Stimulated activated CD8-positive, alpha-beta memory T cell treated with anti-CD3 and anti-CD28 coated beads, Interleukin-7, amount 100 ng/mL, for 48 hours (primary cell): ENCODE data around the gene PTPRN2.
"Not testable (repeated sequence)": the region's sequence is repeated elsewhere in the genome, so short reads cannot be mapped to it uniquely, and the experiment has no call there.

ENCODE experiments used
- DNase-seq, 2 donors: peaks; one replicate each; pipeline ENCODE4 v3.0.0-alpha.2; 2020; ENCODE audit warnings: low read depth in 1 of 2; ENCODE audit errors: extremely low read depth in 1 of 2

The PTPRN2 gene

DNA sequence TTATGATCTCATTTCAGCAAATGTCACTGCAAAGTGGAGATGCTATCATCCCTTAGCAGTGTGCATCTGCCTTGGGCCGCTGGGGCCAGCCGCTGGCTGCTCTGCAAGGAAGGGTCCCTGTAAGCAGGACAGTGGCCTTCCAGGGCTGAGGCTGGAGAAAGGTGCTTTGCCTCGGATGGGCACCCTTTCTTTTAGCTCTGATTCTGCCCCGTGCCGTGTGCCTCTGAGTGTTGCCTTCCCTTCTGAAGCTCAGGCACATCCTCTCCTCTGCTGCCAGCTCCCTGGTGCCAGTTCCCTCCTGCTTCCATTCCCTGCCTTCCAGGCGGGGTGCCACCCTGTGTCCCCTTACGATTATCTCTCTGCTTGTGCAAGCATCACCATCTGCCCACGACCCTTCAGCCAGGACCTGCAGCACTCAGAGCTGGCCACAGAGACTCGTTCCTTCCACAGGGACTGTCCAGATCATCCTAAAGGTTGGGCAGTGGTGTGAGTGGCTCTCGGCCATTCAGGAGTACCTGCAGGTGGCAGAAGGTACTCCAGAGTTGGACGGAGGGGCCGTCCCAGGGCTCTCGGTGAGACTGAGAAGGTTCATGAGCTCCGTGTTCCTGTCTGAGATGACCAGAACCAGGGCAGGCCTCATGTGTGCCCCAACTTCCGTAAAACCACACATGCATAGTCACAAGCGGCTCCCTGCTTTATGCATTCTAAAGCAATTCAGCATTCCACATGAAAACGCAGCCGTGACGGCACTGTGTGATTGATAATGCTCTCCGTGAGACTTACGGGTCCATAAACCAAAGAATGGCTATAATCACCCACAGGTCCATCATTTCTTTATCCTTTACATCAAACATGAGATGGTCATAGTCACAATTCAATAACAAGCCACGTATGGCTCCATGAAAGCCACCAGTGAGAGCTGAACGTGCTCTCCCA lies 879.4 kb downstream of the PTPRN2 start:
- no peak for DNase-seq

DNA sequence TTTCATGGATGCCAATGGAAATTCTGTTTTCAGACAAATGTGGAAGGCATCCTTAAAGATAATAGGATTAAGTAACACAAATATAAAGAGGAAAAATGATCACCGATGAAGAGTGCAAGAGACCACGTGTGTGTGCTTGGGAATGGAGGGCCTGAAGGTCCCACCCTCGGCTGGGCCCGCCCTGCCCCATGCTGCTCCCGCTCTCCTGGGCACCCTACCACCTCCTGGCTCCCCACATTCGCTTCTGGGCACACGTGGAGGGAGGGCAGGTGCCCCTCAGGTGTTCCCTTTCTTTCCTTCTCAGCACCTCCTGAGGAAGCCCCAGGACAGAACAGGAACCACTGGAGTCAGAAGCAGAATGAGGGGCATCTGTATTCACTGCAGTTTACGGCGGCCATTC lies 883.3 kb downstream of the PTPRN2 start:
- DNase-seq = no peak

DNA sequence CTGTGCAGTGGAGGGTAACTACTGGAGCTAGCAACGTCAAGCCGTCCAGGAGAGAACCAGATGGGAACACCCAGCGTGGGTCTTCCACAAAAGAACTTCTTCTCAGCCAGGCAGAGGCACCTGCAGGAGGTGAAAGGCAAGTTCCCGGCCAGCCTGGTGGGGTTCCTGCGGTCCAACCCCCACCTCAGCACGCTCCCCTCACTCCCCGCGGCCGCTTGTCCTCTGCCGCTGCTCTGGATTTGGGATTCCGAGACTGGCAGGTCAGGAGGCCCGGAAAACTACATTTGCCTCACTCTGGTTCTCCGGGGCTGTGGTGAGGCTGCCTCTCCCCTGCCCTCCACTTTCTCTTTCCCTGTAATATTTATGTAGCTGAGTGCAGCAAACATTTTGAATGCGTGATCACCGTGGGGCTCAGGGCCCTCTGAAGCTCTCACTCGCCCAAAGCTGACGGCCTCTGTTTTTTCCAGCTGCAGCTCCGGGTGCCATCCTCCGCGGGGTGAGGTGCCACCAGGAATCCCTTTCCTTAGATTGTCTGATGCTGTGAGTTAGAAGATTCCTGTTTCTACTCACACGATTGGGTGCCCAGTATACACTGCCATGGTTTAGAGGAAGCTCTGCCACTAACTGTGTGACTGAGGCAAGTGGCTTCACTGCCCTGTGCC lies 884.0 kb downstream of the PTPRN2 start:
- DNase-seq = no peak

DNA sequence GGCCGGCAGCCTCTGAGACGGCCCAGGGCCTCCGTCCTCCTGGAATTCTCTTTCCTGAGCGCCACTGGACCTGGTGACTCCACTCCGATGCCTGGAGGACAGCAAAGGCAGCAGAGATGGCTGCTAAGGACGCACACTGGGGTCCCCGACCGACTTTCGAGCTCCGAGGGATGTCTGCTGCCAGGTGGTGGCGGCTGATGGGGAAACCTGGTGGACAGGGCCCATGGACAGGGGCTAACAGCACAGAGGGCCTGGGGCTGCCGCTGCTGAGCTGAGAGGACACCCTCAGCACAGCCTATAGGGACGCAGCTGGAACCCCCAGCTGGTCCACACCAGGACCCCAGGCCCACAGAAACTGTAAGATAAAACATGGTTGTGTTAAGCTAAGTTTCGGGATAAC lies 884.5 kb downstream of the PTPRN2 start:
- no peak for DNase-seq

DNA sequence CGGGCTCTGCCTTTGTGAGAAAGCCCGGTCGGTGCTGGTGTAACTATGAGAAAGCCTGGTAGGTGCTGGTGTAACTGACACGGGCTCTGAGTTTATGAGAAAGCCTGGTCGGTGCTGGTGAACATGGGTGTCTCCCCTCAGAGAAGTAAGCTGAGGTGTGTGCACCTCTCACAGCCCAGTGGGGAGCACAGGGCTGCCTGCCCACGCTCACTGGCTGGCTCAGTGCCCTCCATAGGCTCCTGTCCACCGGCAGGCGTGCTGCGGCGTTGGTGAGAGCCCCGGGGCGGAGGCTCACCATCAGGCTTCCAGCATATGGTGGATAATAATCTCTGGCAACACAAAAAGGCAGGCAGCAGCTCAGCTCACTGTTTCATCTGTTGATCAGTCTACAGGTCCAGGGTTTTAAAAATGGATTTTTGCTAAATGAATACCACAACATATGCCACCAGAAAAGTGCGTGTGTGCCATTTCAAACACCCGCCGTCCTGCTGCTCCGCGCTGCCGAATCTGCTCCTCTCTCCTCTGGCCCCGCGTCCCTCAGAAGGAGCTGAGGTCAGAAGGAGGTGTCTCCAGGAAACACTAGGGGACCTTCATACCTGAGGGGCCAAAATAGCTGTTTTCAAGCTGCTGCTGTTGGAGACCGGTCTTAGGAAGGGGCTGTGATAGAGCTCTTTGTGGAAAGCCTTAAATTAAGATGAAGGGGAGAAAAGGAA lies 885.2 kb downstream of the PTPRN2 start:
- no peak for DNase-seq

DNA sequence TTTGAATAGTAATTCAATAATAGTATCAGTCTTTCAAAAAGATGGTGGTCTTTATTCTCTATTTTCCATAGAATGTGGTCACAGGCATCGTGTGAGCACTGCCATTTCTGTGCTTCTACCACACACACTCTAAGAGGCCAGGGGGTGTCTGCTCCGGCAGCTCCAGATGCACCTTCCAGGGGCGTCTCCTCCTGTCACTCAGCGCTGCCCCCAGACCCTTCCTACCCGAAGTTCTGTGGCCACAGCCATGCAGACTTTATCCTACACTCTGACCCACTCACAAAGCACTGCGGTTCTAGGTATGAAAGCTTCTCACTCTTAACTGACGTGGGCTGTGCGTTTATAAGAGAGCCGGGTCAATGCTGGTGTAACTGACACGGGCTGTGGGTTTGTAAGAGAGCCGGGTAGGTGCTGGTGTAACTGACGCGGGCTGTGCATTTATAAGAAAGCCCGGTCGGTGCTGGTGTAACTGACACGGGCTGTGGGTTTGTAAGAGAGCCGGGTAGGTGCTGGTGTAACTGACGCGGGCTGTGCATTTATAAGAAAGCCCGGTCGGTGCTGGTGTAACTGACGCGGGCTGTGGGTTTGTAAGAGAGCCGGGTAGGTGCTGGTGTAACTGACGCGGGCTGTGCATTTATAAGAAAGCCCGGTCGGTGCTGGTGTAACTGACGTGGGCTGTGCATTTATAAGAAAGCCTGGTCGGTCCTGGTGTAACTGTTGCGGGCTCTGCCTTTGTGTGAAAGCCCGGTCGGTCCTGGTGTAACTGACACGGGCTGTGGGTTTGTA lies 886.0 kb downstream of the PTPRN2 start:
- DNase-seq = not testable (repeated sequence)

DNA sequence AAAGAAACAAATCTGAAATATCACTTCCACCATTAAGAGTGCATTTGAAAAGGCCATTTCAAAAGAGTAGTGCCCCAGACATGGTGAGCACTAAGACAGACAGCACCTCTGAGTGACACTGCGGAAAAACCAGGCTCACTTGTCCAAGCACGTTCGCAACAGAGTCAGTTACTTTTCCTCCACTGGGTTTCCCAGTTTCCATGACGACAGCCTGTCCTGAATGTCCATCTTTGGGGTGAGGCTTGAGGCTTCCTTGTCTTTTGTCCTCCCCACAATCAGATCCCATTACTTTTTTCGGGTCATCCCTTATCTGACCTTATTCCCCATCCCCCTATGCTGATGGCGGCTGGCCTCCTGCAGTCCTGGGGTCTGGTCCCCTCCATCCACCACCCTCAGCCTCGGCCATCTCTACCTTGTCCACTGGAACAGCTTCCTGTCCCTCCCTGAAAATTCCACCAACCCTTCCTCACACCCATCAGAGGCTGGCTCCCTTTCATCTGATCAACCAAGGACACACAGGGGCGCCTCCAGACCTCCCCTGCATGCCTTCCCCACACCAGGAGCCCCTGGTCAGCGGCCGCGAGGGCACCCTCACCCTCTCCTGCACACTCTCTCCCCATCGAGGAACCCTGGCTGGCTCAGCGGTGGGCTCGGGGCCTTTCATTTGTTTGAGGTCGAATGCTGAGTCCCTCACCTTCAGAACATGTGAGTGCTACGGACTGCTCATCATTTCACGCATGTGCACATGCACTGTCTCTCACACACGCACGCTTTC lies 887.2 kb downstream of the PTPRN2 start:
- no peak for DNase-seq

DNA sequence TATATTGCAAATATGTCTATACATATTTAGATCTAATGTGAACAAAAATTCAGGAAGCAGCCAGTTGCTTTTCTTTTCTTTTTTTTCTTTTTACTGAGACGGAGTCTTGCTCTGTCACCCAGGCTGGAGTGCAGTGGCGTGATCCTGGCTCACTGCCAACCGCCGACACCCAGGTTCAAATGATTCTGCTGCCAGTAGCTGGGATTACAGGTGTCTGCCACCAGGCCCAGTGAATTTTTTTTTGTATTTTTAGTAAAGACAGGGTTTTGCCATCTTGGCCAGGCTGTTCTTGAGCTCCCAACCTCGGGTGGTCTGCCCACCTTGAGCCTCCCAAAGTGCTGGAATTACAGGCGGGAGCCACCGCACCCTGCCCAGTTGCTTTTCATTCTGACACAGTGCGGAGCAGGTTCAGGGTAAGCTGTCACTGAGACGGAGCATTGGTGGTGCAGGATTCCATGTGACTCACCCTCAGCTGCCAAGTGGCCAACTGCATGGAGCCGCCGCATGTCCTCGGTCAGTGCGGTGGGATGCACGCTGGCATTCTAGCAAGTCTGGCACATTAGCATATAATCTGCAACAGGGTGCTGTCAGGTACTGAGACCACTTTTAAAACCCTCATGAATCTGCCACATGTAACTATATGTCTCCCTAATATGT lies 888.1 kb downstream of the PTPRN2 start:
- DNase-seq = no peak

DNA sequence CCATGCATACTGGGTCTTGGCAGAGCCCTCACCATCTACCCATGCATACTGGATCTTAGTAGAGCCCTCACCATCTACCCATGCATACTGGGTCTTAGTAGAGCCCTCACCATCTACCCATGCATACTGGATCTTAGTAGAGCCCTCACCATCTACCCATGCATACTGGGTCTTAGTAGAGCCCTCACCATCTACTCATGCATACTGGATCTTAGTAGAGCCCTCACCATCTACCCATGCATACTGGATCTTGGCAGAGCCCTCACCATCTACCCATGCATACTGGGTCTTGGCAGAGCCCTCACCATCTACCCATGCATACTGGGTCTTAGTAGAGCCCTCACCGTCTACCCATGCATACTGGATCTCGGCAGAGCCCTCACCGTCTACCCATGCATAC lies 890.3 kb downstream of the PTPRN2 start:
- not testable (repeated sequence) for DNase-seq

DNA sequence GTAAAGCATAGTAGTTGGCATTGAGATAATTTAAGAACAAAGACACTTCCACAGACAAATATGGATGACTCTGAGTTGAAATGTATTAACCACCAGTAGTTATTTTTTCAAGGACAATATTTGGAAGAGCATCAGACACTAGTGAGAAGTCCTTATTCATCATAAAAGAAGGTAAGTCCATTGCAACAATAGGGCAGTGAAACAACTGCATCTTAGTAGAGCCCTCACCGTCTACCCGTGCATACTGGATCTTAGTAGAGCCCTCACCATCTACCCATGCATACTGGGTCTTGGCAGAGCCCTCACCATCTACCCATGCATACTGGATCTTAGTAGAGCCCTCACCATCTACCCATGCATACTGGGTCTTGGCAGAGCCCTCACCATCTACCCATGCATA lies 892.0 kb downstream of the PTPRN2 start:
- not testable (repeated sequence) for DNase-seq

DNA sequence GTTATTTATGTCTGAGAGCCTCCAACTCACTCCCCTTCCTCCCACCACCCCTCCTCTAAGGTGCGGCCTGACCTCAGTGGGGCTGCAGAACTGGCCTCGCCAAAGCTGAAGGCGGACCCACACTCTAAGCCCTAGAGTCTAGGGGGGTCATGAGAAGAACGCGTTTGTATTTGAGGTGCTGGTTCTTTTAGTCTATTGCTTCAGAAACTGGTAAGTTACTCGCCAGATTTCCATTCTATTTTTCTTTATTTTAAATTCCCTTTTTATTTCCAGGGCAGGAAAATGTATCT lies 893.3 kb downstream of the PTPRN2 start:
- no peak for DNase-seq

DNA sequence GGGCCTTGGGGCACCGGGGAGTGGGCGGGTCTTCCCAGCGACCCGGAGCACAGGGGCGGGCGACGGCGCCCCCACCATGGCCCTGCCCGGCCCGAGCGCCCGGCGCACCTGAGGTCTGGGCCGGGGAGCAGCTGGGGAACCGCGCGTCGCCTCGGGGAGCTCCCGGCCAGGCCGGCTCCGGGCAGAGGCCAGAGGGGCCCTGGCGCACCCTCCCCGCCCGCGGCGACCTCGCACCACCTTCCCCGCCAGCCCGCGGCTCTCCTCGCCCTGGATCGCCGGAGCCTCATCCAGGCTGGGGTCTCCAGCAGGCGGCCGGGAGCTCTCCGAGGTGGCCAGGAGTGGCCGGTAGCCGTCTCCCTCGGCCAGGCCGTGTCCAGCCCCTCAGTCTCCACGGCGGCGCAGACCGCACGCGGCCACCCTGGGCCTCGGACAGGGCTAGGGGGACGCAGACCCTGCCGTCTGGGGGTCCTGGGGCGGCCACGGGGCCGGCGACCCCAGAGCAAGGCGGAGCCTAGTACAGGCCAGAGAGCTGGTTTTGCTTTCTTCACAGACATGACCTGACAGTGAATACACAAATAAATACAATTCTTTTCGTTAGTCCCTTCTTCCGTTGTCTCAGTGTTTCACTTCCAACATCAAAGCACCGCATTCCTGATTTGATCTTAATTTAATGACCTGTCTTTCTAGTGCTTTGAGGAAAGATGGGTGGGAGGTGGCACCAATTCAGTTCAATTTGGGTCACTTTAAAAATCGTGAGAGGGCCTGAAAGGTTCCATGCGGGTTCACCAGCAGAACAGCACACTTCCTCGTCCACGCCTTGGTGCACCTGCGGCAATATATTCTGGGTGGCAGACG lies 893.9 kb downstream of the PTPRN2 start:
- DNase-seq = no peak

DNA sequence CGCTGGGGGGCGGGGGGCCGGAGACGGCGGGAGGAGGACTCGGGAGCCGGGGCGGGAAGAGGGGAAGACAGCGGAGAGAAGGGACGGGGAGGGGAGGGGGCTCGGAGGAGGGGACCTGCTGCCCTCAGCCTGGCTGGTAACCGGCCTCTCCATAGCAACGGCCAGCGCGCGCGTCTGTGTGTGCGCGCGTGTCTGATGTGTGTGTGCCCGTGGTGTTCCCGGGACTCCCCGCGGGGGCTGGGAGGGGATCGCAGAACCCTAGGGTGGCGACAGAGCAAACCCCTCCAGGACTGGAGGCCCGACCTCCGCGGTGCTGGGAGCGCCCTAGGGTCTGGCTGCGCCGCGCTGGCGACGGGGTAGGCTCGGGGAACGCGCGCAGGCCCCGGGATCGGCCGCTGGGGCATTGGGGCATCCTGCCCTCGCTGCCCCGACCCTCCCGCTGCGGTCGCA lies 894.5 kb downstream of the PTPRN2 start:
- no peak for DNase-seq

DNA sequence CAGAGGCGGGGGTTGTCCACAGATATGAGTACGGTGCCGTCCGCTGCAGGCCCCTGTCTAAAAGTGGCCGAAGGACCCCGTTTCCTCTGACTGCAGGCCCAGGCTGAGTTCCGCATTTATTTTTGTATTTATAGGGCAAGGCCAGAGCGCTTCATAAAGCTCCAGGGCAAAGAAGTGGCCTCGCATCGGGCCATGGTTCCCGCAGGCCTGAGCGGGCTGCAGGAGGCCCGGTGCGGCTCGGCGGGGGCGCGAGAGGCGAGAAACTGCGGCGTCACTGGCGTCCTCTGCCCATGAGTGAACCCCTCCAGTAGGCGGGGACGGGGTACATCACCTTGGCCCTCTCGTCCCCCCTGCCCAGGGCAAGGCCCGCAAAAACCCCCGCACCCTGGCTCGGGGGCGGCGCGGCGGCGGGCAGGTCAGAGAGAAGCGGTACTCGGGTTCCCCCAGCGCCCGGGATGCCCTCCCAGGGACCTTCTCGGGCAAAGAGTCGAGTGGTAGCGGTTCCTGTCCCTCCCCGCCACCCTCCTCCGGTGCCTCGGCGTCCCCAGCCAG lies 895.1 kb downstream of the PTPRN2 start:
- no peak for DNase-seq

DNA sequence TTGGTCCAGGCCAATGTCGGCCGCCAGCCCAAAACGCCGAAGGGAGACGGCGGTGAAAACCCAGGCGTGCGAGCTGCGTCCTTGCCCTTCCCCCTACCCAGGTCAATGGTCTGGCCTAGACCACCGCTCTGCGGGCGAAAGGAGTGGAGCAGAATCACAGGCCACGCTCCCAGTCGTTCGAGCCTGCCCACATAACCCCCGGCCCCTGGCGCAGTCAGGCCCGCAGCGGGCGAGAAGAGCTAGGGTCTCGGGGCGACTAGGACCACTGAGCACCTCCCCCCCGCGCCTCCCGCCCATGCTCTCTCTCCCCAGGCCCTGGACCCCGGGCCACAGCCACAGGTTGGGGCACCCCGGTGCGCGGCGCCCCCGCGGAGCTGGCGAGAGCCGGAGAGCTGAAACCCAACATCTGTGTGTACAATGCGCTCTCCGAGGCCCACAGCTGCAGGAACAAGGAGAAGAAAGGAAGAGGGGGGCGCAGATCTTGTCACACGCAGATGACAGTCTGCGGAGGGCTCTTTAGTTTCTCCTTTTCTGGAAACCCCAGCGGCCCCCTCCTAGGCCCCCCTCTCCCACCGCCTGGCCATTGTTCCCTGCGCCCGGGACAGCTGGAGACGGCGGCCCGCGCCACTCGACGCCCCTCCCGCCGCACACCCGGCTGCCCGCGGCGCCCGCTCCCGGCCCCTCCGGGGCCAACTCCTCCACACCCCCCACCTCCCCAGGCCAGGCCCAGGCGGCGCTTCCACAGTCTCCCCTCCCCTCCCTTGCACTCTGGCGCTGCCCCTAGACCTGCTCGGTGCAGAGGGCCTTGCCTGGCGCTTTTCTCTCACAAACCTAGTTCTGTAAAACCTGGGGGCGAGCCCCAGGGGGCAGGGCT lies 895.8 kb downstream of the PTPRN2 start:
- DNase-seq = no peak

DNA sequence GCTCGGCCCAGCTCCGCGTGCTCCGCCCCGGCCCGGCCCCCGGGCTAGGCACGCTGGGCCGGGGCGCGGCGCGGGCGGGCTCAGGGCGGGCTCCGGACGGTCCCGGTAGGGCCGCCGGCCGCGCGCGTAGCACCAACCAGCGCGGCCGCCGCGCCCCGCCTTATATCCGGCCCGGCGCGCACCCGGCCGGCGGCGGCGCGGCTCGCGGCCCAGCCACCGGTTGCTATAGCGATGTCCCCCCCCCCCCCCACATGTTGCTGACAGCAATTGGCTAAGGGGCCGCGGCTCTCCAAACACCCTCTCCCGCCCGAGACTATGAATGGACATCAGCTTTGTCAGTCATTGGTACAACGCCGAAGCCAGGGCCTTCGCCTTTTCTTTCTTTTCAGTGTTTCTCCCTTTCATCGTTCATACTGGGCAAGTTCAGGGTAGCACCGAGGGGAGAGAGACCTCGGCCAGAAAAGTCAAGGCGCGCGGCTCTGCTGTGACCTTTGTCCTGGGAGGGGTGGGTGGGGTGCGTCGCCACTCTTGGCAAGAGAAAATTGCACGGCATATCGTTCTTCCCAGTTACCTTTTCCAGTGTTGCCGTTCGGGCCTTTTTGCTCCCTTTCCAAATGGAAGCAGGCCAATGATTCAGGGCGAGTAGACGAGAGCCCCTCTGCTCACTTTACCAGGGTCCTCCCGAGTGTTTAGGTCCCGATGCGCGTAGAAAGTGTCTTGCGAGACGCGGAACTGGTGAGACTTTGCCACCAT lies 896.6 kb downstream of the PTPRN2 start:
- DNase-seq = no peak
